Natural killer cell (primary cell): ENCODE measurements around the gene CDYL2. TPM values are rescaled to one million over a fixed set of nuclear protein-coding genes. Genes with fewer than 3 reads are reported as not detected.

Experiments used
- ATAC-seq, 3 donors: fragments of 150-1000 bp in 2 of 3; fragments of 200-7000 bp in 1 of 3; cut with Tn5 transposase; 1 replicate in 1 of 3; 2 replicates in 2 of 3; pipeline ENCODE4 v1.10.0; 2021; ENCODE audit warnings: mild to moderate bottlenecking in 2 of 3, moderate library complexity in 2 of 3
- DNase-seq, 2 donors: peaks; one replicate each; pipeline versions ENCODE4 v3.0.0 to v3.0.0-alpha.2; 2013 to 2021; ENCODE audit warnings: mixed read lengths in 1 of 2
- H3K27ac ChIP-seq: one replicate; pipeline ENCODE4 v1.5.1; 2013; ENCODE audit warnings: mild to moderate bottlenecking, low read length
- H3K27me3 ChIP-seq: one replicate; pipeline ENCODE4 v1.6.1; 2013; ENCODE audit warnings: low read length; ENCODE audit not compliant: control insufficient read depth, insufficient read depth
- H3K36me3 ChIP-seq: one replicate; pipeline ENCODE4 v1.6.1; 2013; ENCODE audit warnings: low read length; ENCODE audit not compliant: control insufficient read depth, insufficient read depth
- H3K4me1 ChIP-seq: one replicate; pipeline ENCODE4 v1.6.1; 2013; ENCODE audit warnings: low read length; ENCODE audit not compliant: control insufficient read depth, insufficient read depth
- H3K4me3 ChIP-seq: one replicate; pipeline ENCODE4 v1.5.1; 2013; ENCODE audit warnings: low read length
- H3K9me3 ChIP-seq: one replicate; pipeline ENCODE4 v1.6.1; 2013; ENCODE audit warnings: low read length; ENCODE audit not compliant: control insufficient read depth, insufficient read depth
- H3K27ac Mint-ChIP-seq, 2 donors: one replicate each; pipeline ENCODE4 v1.8.0; 2022; ENCODE audit warnings: mild to moderate bottlenecking in 2 of 2, mixed read lengths in 2 of 2, moderate library complexity in 1 of 2
- H3K27me3 Mint-ChIP-seq, 2 donors: one replicate each; pipeline ENCODE4 v1.8.0; 2022; ENCODE audit warnings: low read depth in 2 of 2, mixed read lengths in 2 of 2
- H3K36me3 Mint-ChIP-seq: one replicate; pipeline ENCODE4 v1.8.0; 2022; ENCODE audit warnings: mixed read lengths
- H3K4me1 Mint-ChIP-seq, 2 donors: one replicate each; pipeline ENCODE4 v1.8.0; 2022; ENCODE audit warnings: mixed read lengths in 2 of 2
- H3K4me3 Mint-ChIP-seq: one replicate; pipeline ENCODE4 v1.8.0; 2022; ENCODE audit warnings: mild to moderate bottlenecking, moderate library complexity, mixed read lengths
- H3K9me3 Mint-ChIP-seq, 2 donors: one replicate each; pipeline ENCODE4 v1.8.0; 2022; ENCODE audit warnings: mixed read lengths in 2 of 2
- CTCF ChIP-seq: fragments of 200-600 bp; IDR thresholded peaks from one replicate; pipeline ENCODE4 v1.8.0; 2022; ENCODE audit warnings: antibody characterized with exemption
- WGBS: methylation state at CpG from one replicate; pipeline ENCODE4 v1.1.7; 2013; ENCODE audit warnings: missing lambda C conversion rate; ENCODE audit not compliant: insufficient coverage; 5-methylcytosine and 5-hydroxymethylcytosine counted together
- intact Hi-C: fragments of 100-400 bp; cut with micrococcal nuclease; formaldehyde crosslinking; loops from one replicate; pipeline ENCODE4 v1.14.2; 2022
- total RNA-seq, 4 donors: library from RNA; stranded (reverse); fragments of 120-200 nt in 1 of 4; gene quantifications; one replicate each; pipeline versions ENCODE4 v1.2.3 to v1.2.4, GENCODE V29; 2013 to 2022

The CDYL2 gene
- total RNA-seq, 3 donors from 2014 or later (not counting 1 experiment from before 2014, with no cell fraction given), result 2.7 to 14.5 (median 3.4) TPM

DNA sequence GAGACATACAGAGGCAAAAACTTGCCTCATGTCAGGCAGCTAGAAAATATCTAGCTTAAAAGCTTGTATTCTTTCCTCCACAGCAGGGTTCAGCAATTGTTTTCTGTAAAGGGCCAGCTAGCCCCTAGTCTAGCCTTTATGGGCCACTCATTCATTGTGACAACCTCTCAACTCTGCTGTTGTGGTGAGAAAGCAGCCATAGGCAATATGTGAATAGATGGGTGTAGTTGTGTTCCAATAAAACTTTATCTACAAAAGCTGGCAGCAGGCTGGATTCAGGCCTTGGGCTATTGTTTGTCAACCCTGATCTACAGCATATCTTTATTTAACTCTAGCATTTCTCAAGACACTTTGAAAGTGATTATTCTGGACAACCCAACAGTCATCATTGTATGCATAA is 46.4 kb upstream of the CDYL2 start:
- Mint-ChIP-seq H3K27ac (no peak overlapping the region), H3K4me3 (no peak overlapping the region), H3K9me3 (peaks cover 0 to 2% of the 10 kb centered on the region in 2 donors), H3K4me1 (no peaks in the 10 kb centered on the region), H3K36me3 (no peaks in the 10 kb centered on the region), H3K27me3 (peaks cover 0 to 10% of the 10 kb centered on the region in 2 donors)
- Histone ChIP-seq H3K27ac (no peak overlapping the region), H3K4me3 (no peak overlapping the region), H3K9me3 (no peaks in the 10 kb centered on the region), H3K4me1 (no peaks in the 10 kb centered on the region), H3K27me3 (no peaks in the 10 kb centered on the region), H3K36me3 (no peaks in the 10 kb centered on the region)
- intact Hi-C loops, result no loop called here
- TF ChIP-seq CTCF, result no peak
- DNase-seq, result no peak
- no peak for ATAC-seq

- Histone ChIP-seq H3K27ac (no peak overlapping the region), H3K36me3 (no peaks in the 10 kb centered on the region), H3K4me1 (no peaks in the 10 kb centered on the region), H3K9me3 (no peaks in the 10 kb centered on the region), H3K27me3 (no peaks in the 10 kb centered on the region), H3K4me3 (no peak overlapping the region)
- no peaks in the 10 kb centered on the region for H3K4me1 Mint-ChIP-seq
- H3K27ac Mint-ChIP-seq, result no peak overlapping the region
- DNase-seq (no peak), ATAC-seq (no peak)
- no peak for TF ChIP-seq CTCF
- H3K4me3 Mint-ChIP-seq, result no peak overlapping the region
- peaks cover 4% of the 10 kb centered on the region in 2 donors for H3K9me3 Mint-ChIP-seq
- WGBS, result 100% methylated on average over 1 of the region's 1 CpG
- H3K27me3 Mint-ChIP-seq, result peaks cover 0 to 8% of the 10 kb centered on the region in 2 donors
- H3K36me3 Mint-ChIP-seq, result peaks cover 8% of the 10 kb centered on the region
- intact Hi-C loops, result no loop called here
These were observed 44.5 kb upstream of the CDYL2 start for GRCh38 chr16:80848862-80849261.

- WGBS, result 96% methylated on average over 2 of the region's 3 CpGs
- H3K27ac ChIP-seq, result no peak overlapping the region
- H3K36me3 ChIP-seq, result no peaks in the 10 kb centered on the region
- H3K27me3 ChIP-seq, result no peaks in the 10 kb centered on the region
- no peak overlapping the region for H3K4me3 ChIP-seq
- intact Hi-C loops, result no loop called here
- ATAC-seq, result no peak
- Mint-ChIP-seq H3K9me3 (peaks cover 7% of the 10 kb centered on the region in 2 donors), H3K4me3 (no peak overlapping the region), H3K4me1 (no peaks in the 10 kb centered on the region), H3K36me3 (peaks cover 14% of the 10 kb centered on the region), H3K27ac (no peak overlapping the region), H3K27me3 (peaks cover 6 to 10% of the 10 kb centered on the region in 2 donors)
- H3K4me1 ChIP-seq, result no peaks in the 10 kb centered on the region
- DNase-seq, result no peak
- TF ChIP-seq CTCF, result no peak
- H3K9me3 ChIP-seq, result peaks cover 3% of the 10 kb centered on the region
These were observed 42.3 kb upstream of the CDYL2 start for GRCh38 chr16:80846680-80847079.

GRCh38 chr16:80846275-80846674 is 41.9 kb upstream of the CDYL2 start:
- H3K27ac Mint-ChIP-seq, result no peak overlapping the region
- H3K4me1 ChIP-seq, result no peaks in the 10 kb centered on the region
- ATAC-seq, result no peak
- 96% methylated on average over 5 of the region's 8 CpGs for WGBS
- no peaks in the 10 kb centered on the region for H3K36me3 ChIP-seq
- H3K9me3 Mint-ChIP-seq, result peaks cover 11% of the 10 kb centered on the region in 2 donors
- no peak overlapping the region for H3K4me3 Mint-ChIP-seq
- H3K4me1 Mint-ChIP-seq, result no peaks in the 10 kb centered on the region
- TF ChIP-seq CTCF, result no peak
- intact Hi-C loops, result no loop called here
- H3K4me3 ChIP-seq, result no peak overlapping the region
- no peaks in the 10 kb centered on the region for H3K27me3 ChIP-seq
- peaks cover 16% of the 10 kb centered on the region for H3K36me3 Mint-ChIP-seq
- peaks cover 10 to 14% of the 10 kb centered on the region in 2 donors for H3K27me3 Mint-ChIP-seq
- H3K9me3 ChIP-seq, result peaks cover 3% of the 10 kb centered on the region
- no peak overlapping the region for H3K27ac ChIP-seq
- DNase-seq, result no peak
